LHCN-M2 (cell line): ENCODE data around the gene RAD51B. TPM values are rescaled to one million over a fixed set of nuclear protein-coding genes. Genes with fewer than 3 reads are reported as not detected.
A peak's percentile ranks its signal among the peaks of the same experiment; 100 is the strongest.
"Not testable (repeated sequence)": the region's sequence is repeated elsewhere in the genome, so short reads cannot be mapped to it uniquely, and the experiment has no call there.

Experiments used
- DNase-seq: peaks from one replicate; pipeline ENCODE4 v3.0.0-alpha.2; 2012; ENCODE audit warnings: low read depth
- total RNA-seq: library from RNA; depleted of rRNA; stranded (reverse); fragments of >200 nt; gene quantifications from 2 replicates; pipeline ENCODE4 v1.2.3, GENCODE V29; 2014

The RAD51B gene
- total RNA-seq, 1 experiment from 2014 or later, result 14.5 TPM

DNA sequence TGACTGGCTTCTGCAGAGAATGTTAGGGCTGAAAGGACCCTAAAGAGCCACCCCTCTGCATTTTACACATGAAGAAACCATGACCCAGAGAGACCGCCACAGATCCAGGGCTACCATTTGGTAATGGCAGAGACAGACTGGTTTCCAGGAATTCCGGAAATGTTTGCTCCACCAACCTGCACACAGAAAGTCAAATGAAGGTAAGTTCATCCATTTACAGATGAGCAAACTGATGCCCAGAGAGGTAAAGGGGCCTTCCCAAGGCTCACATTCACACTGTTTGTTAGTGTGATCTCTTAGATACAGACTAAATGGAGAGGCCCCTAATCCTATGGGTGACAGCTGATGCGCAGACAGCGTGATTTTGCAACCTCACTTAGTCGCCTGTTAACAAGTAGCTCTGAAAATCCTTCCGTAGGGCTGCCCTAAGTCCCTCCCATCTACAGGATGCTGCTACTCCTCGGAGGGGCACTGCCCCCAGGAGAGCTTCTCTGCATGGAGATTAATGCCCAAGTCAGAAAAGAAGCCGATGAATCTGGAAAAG lies 939.5 kb downstream of the RAD51B start:
- no peak for DNase-seq

DNA sequence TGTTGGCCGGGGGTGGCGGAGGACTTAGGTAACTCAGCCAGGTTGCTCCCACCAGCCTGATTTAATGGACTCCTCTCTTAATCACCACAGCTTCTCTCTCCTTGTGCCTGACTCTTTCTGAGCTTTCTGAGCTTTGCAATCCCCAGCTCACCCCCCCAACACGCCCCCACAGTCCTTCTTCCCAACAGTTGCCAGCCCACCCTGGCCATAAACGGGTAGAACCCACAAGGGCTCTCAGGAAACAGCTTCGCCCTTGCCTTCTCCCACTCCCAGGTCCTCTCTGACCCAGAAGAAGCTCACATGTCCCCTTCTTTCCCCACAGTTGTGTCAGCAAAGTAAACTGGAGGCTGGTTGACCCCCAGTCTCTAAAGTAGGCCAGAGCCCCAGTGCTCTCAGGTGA lies 940.4 kb downstream of the RAD51B start:
- DNase-seq, result no peak

DNA sequence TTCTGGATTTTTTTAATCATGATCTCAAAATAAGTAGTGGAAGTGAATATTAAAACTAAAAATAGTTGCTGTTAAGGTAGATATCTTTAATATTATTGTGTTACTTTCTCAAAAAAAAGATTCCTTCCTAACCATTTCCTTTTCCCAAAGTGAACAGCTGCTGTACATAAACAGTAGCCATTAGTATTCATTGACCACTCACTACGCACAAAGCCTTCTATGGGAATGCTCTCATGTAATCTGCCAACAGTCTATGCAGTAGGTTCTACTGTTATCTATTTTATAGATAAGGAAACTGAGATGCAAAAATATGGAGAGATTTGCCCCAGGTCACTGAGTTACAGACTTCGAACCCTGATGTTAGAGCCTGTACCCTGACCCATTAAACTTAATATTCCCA lies 941.2 kb downstream of the RAD51B start:
- DNase-seq, result no peak

DNA sequence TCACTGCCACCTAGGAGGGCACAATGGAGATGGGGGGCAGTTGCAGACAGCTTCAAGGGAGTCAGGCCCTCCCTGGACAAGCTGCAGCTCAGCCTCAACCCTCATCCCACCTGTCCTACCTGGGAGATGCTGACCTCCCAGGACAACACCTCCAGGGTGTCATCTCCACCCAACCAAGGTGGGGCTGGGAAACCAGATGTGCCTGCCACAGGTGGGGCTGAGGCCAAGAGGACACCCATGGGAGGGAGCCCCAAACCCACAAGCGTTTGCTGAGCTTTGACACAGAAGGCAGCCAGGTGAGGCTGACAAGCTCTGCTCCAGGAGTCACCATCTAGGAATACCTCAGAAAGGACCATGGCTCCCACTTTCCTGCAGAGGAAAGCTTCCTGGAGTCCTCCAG lies 941.8 kb downstream of the RAD51B start:
- no peak for DNase-seq

DNA sequence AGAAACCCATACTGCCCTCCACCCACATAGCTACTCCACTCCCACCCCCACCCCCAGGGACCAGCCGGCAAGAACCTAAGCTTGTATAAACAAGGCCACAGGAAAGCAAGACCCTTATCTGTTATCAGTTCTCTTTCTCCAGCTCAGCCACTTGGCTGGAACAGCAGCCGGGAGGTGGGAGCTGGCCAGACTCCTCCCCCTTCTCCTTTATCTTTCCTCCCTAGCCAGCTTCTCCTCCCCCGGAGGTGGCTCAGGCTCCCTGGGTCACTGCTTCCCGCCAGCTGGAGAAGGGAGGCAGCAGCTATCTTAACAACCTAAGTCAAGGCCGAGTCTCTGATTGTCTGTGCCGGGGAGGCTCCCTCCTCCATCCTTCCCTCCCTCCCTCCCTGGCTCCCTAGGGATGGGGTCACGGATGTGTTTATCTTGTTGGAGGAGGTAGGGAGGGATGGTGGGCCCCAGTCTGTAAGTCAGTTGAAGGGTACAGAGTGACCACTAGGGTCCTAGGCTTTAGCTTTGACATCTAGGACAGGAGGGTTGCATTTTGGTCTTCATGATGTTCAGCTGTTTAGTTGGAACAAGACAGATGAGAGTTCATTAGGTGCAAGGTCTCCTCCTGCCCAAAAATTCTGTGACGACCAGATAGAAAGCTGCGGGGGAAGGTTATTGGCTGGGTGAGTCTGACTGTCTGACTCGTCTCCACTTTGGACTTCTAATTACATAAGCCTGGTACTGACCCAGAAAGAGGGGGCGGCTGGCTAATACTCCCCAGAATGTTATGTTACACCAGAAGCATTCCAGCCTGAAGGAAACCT lies 943.6 kb downstream of the RAD51B start:
- DNase-seq, result peak; percentile 31

- not testable (repeated sequence) for DNase-seq
These were observed 944.3 kb downstream of the RAD51B start for GRCh38 chr14:68763843-68764242.

DNA sequence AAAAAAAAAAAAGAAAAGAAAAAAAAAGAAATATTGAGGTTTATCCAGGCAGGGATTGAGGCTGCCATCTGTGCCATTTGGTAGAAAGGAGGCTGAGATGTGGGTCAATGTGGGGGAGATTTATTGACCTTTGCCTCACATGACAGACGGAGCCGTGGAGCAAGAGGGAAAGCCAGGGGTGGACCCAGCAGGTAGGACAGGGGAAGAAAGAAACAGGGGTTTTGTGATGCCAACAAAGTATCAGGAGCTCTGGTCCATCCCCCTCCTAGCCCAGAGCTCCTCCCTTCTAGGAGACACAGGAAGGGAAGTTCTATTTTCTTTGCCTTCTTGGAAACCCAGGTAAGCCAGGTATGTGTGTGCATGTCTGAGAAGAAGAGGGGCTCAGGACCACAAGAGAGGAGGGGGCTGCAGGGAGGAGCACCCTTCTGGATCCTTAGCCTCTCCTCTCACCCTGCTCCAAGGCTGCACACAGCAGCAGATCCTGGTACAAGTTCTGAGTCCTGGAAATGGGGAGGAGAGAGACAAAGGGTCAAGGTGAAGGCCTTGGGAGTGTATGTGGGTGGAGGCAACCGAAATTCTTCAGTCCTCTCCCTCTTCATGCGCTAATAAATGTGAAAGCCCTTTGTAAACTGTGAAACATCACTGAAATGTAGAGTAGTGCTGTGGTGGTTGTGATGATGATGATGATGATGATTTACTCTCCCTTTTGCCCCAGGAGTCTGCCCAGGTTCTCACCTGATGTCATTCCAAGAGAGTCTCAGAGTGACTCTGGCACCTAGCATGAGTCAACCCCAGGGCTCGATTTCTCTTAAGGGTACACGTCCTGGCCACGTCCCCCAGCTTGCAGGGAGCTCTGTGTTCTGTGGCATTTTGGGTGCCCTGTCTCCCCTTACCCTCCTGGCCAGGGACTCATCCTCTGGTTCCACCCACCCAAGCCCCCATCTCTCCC lies 947.0 kb downstream of the RAD51B start:
- no peak for DNase-seq

DNA sequence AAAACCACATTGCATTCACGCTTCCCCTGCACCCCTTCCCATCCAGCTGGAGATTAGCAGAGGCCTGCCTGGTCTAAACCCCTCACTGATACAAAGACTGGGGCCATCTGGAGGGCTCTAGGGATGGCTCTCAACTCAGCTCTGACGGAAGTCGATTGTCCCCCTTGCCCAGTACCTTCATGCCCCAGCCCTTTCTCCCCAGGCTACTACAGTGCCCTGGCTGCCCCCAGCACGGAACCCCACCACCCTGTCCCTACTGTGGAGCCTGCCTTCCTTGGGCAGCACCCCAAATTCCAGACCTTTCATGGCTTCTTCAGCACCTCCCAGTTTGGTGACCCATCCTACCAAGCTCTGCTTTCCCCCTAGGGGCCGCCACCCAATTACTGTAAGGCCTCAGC lies 947.7 kb downstream of the RAD51B start:
- DNase-seq, result no peak

- DNase-seq, result no peak
These were observed 948.7 kb downstream of the RAD51B start for GRCh38 chr14:68768316-68768715.

DNA sequence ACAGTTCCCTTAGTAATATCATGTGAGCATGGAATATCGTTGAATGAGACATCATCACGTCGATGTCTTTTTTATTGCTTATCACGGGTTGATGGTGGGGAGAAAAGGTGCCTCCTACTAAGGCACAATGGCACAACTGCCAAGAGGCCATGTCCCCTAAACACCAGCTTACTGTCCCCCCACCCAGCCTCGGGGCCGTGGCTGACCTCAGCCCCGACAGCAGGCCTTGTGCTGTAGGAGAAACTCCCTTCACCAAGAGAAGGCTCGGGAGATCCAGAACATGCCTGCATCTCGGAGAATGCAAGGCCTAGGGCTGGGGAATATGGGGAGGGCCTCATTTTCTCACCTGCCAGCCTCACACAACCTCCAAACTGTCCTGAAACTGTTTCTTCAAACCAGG lies 950.5 kb downstream of the RAD51B start:
- DNase-seq, result no peak

- no peak for DNase-seq
These were observed 951.1 kb downstream of the RAD51B start for GRCh38 chr14:68770553-68771286.

DNA sequence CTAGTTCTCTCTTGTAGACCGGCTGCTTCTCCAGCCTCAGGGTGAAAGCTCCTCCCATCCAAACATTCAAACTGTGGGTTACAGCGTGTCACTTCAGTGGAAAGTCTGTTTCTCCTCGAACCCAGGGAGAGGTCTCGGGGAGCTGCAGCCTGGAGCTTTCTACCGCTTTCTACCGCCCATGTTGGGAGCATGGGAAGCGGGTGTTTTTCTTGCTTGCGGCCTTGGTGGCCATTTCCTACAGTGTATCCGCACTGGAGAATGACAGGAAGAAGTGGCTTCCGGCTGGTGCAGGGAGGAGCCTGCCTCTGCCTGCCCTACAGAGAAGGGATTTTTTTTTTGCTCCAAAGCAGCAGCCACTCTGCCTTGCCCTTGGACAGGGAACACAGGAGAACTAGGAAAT lies 952.1 kb downstream of the RAD51B start:
- DNase-seq, result no peak

- DNase-seq, result no peak
These were observed 953.3 kb downstream of the RAD51B start for GRCh38 chr14:68772761-68773381.

DNA sequence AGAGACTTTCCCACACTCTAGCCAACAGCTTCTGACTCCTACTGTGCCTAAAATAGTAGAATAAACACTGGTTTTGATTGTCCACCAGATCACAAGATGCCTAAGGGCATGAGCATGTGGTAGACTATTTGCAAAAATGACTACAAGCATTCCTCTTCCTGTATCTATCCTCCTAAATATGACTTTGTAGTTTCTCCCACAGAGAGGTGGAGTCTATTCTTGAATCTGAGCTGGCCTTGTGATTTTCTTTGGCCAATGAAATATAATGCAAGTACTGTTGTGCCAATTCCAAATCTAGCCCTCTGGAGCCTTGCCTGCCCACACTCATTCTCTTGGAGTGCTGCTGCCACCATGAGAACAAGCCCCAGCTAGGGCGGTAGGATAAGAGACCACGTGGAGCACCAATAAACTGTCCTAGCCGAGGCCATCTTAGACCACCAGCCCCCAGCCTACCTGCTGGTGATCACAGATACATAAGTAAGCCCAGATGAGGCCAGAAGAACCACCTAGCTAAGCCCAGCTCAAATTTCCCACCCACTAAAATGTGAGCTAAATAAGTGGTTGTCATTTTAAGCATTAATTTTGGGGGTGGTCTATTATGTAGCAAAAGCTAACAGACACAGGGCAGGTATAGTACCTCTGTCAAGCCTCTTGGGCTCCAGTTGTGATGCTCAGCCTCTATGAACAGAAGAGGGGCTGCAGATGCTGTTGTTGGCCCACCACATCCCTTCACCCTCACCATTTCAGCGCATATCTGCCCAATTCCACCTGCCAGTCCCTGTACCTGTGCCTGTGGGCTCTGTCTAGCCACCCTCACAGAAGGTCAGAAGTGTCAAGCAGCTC lies 955.4 kb downstream of the RAD51B start:
- DNase-seq, result peak; percentile 66

- DNase-seq, result no peak
These were observed 956.1 kb downstream of the RAD51B start for GRCh38 chr14:68775614-68776126.

DNA sequence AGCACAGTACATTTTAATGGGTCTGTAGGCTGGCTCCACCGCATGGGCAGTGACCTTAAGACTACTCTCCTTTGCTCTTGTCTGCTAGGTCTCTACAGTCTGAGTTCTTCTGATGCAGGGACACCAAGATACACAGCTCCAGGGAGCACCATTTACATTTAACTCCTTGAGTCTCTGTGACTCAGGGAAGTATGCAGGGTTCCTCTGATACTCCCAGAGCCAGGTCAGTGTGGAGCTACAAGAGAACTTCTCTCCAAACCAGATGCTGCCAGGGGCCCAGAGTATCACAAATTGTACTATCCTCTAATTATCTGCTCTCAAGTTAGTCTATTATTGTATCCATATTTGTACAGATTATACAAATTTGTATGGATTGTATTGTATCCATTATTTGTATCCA lies 958.1 kb downstream of the RAD51B start:
- no peak for DNase-seq
